ENCODE measurements around the gene BNIP3. TPM values are rescaled to one million over a fixed set of nuclear protein-coding genes. Genes with fewer than 3 reads are reported as not detected.

Gene BNIP3
- total and polyA plus RNA-seq, 4 donors: 36.8 to 151 (median 114) TPM

GRCh38 chr10:131979336-131979735 lies 2.4 kb downstream of the BNIP3 start:
- no peaks in the 10 kb centered on the region for H3K9me3 ChIP-seq (ENCODE audit: control insufficient read depth in 4 of 4, low read length in 3 of 4)
- no peak for TF ChIP-seq SP1 (IDR thresholded peaks at IDR 0.05)
- no peak for TF ChIP-seq HNF4A (conservative IDR thresholded peaks at IDR 0.05)
- no peak for TF ChIP-seq FOXA1 (IDR thresholded peaks at IDR 0.05)
- no peak for TF ChIP-seq EGR1 (IDR thresholded peaks at IDR 0.05; ENCODE audit: low read depth in 2 of 2)
- TF ChIP-seq YY1 (IDR thresholded peaks at IDR 0.05): no peak
- no peak for TF ChIP-seq NR2F2 (IDR thresholded peaks at IDR 0.05)
- no peak for TF ChIP-seq TAF1 (conservative IDR thresholded peaks at IDR 0.05)
- TF ChIP-seq ATF3 (IDR thresholded peaks at IDR 0.05): no peak
- TF ChIP-seq GABPA (IDR thresholded peaks at IDR 0.05 in 1 of 2, conservative IDR thresholded peaks at IDR 0.05 in 1 of 2): no peak
- TF ChIP-seq ZBTB33 (IDR thresholded peaks at IDR 0.05): no peak
- no peak for TF ChIP-seq MAX (IDR thresholded peaks at IDR 0.05)
- TF ChIP-seq REST (IDR thresholded peaks at IDR 0.05): no peak
- TF ChIP-seq HNF4G (IDR thresholded peaks at IDR 0.05): no peak
- TF ChIP-seq CTCF (IDR thresholded peaks at IDR 0.05; ENCODE audit: low read depth, low read length, missing input control): no peak
- TF ChIP-seq FOXA2 (IDR thresholded peaks at IDR 0.05): no peak
- WGBS: 69% methylated on average over 7 of the region's 7 CpGs
- DNase-seq (ENCODE audit: low spot score): no peak
- H3K4me1 ChIP-seq (ENCODE audit: control insufficient read depth in 4 of 4, insufficient read depth in 4 of 4, low read length in 3 of 4): peaks cover 6 to 38% (median 24%) of the 10 kb centered on the region in 4 donors
- H3K36me3 ChIP-seq (ENCODE audit: control insufficient read depth in 4 of 4, insufficient read depth in 3 of 4, low read depth in 1 of 4, low read length in 3 of 4): no peaks in the 10 kb centered on the region
- no peaks in the 10 kb centered on the region for H3K27me3 ChIP-seq (ENCODE audit: control insufficient read depth in 4 of 4, insufficient read depth in 4 of 4, low read length in 3 of 4)
- peak overlapping the region; percentile 68 to 88 for H3K27ac ChIP-seq (ENCODE audit: low read depth in 1 of 2, low read length in 2 of 2)
- H3K4me3 ChIP-seq (ENCODE audit: low read depth in 1 of 3, low read length in 3 of 3): peak overlapping the region in 1 of 3 donors; percentile 92
- no peak overlapping the region for H3K9ac ChIP-seq (ENCODE audit: low read depth in 1 of 2, low read length in 2 of 2)

- Histone ChIP-seq H3K27me3 (ENCODE audit: control insufficient read depth in 4 of 4, insufficient read depth in 4 of 4, low read length in 3 of 4) (no peaks in the 10 kb centered on the region), H3K4me1 (ENCODE audit: control insufficient read depth in 4 of 4, insufficient read depth in 4 of 4, low read length in 3 of 4) (peaks cover 6 to 38% (median 24%) of the 10 kb centered on the region in 4 donors), H3K9ac (ENCODE audit: low read depth in 1 of 2, low read length in 2 of 2) (no peak overlapping the region), H3K27ac (ENCODE audit: low read depth in 1 of 2, low read length in 2 of 2) (peak overlapping the region in 1 of 2 donors; percentile 88), H3K9me3 (ENCODE audit: control insufficient read depth in 4 of 4, low read length in 3 of 4) (no peaks in the 10 kb centered on the region), H3K36me3 (ENCODE audit: control insufficient read depth in 4 of 4, insufficient read depth in 3 of 4, low read depth in 1 of 4, low read length in 3 of 4) (peaks cover 0 to 1% (median 0%) of the 10 kb centered on the region in 4 donors), H3K4me3 (ENCODE audit: low read depth in 1 of 3, low read length in 3 of 3) (no peak overlapping the region)
- WGBS: 82% methylated on average over 6 of the region's 6 CpGs
- DNase-seq (ENCODE audit: low spot score): no peak
- TF ChIP-seq ZBTB33 (IDR thresholded peaks at IDR 0.05) (no peak), CTCF (IDR thresholded peaks at IDR 0.05; ENCODE audit: low read depth, low read length, missing input control) (no peak), FOXA2 (IDR thresholded peaks at IDR 0.05) (no peak), GABPA (IDR thresholded peaks at IDR 0.05 in 1 of 2, conservative IDR thresholded peaks at IDR 0.05 in 1 of 2) (no peak), RXRA (IDR thresholded peaks at IDR 0.05) (no peak), HNF4G (IDR thresholded peaks at IDR 0.05) (no peak), YY1 (IDR thresholded peaks at IDR 0.05) (no peak), FOXA1 (IDR thresholded peaks at IDR 0.05) (no peak), MAX (IDR thresholded peaks at IDR 0.05) (no peak), SP1 (IDR thresholded peaks at IDR 0.05) (no peak), NR2F2 (IDR thresholded peaks at IDR 0.05) (no peak), HNF4A (conservative IDR thresholded peaks at IDR 0.05) (no peak)
These were observed 2.9 kb downstream of the BNIP3 start for GRCh38 chr10:131978851-131979250.

All from liver (tissue), 9 donors.